GM21360 (cell line): ENCODE data around the gene CCDC78.
"Not testable (repeated sequence)": the region's sequence is repeated elsewhere in the genome, so short reads cannot be mapped to it uniquely, and the experiment has no call there.

Experiments used
- ATAC-seq: cut with Tn5 transposase; IDR thresholded peaks from one replicate; pipeline ENCODE4 v1.9.1; 2021; ENCODE audit warnings: mild to moderate bottlenecking, moderate library complexity; ENCODE audit not compliant: unreplicated experiment

The CCDC78 gene

GRCh38 chr16:714079-714478 is 12.2 kb downstream of the CCDC78 start:
- no peak for ATAC-seq

DNA sequence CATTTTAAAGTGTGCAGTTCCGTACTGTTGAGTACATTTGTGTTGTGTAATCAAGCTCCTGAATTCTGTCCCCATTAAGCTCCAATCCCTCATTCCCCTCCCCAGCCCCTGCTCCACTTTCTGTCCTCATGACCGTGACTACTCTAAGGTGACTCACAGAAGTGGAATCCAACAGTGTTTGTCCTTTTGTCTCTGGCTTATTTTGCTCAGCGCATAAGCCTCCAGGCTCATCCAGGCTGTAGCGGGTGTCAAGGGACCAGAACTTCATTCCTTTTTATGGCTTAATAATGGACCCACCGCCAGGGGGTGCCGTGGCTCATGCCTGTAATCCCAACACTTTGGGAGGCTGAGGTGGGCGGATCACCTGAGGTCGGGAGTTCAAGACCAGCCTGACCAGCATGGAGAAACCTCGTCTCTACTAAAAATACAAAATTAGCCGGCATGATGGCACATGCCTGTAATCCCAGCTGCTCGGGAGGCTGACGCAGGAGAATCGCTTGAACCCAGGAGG is 13.4 kb downstream of the CCDC78 start:
- ATAC-seq: not testable (repeated sequence)

- no peak for ATAC-seq
Observed at GRCh38 chr16:711548-712320, 14.5 kb downstream of the CCDC78 start.

DNA sequence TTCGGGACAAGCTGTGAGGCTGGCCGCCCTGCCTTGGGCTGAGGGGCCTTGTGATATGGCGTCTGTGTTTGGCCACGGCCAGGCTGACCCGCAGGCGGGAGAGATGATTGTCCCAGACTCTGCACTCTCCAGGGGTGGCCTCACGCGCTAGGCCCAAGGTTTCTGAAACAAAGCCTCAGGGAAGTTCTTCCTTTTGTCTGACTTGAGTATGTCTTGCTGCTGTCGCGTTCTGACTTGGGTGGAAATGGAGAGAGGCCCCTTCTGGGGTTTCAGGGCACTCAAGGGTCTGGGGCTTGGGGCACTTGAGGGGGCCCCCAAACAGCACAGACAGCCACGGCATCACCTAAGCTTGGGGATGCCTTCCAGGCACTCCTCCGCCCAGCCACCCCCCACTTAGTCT is 15.2 kb downstream of the CCDC78 start:
- ATAC-seq: no peak

DNA sequence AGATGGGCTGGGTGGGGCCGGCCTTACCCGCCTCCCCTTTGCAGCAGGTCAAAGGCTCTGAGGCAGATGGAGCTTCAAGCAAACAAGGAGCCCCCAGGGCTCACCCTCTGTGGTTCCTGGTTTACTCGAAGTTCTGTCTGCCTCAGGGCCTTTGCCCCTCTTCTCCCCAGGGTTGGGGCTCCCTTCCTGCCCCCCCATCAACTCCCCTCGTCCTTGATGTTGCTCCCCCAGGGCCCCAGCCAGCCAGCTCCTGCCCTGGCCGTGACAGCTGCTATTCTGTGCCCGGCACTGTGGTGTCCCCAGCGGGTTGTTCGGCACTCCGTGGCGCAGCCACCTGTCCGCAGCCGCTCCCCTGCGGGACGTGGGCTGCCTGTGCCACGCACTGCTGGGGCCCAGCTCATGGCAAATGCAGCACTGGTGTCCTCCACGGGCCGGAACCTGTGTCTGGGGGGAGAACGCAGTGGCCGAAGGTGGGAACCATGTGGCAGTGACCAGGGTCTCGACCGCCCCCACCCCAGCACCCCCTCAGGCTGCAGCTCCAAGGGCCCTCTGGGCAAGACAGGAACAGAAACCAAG is 15.7 kb downstream of the CCDC78 start:
- ATAC-seq: no peak

- ATAC-seq: no peak
Observed at GRCh38 chr16:709566-710499, 16.4 kb downstream of the CCDC78 start.

- ATAC-seq: no peak
Observed at GRCh38 chr16:708959-709358, 17.3 kb downstream of the CCDC78 start.

GRCh38 chr16:708019-708418 is 18.2 kb downstream of the CCDC78 start:
- ATAC-seq: no peak

GRCh38 chr16:707062-707538 is 19.1 kb downstream of the CCDC78 start:
- ATAC-seq: no peak

- ATAC-seq: no peak
Observed at GRCh38 chr16:706189-707061, 19.8 kb downstream of the CCDC78 start.

DNA sequence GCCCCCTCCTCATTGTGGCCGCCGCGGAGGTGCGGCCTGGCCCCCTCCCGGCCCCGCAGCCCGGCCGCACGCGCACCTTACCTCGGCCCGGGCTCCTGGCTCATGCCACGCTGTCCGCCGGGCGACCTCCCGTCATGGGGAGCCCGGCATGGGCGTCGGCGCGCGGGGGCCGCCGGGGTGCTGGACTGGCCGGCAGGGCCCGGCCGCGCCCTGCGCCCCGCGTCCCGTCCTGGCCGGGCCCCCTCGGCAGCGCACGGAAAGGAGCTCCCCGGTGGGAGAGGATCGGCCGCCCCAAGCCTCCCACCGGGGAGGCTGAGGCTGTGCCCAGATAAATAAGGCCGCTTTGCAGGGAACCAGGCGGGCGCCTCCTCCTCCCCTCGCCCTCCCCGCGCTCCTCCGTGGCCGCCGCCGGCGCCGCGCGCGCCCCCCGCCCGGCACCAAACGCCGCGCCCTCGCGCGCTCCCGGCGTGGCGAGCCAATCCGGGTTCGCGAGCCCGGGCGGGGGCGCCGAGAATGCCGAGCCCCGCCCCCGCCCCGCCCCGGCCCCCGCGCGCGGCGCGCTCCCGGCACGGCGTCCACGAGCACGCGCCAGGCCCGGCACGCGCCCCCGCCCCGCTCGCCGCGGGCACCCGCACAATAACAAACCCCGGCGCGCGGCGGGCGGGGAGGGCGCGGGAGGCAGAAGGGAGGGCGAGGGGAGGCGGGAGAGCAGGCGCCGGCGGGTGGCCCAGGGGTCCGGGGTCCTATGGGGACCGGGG is 20.6 kb downstream of the CCDC78 start, which contains the start of gene FBXL16:
Gene FBXL16 (minus strand): TSS at position 371 of the 758 bp plus-strand sequence. CDS start 8,396 bp downstream, outside the sequence.
- ATAC-seq: no peak

DNA sequence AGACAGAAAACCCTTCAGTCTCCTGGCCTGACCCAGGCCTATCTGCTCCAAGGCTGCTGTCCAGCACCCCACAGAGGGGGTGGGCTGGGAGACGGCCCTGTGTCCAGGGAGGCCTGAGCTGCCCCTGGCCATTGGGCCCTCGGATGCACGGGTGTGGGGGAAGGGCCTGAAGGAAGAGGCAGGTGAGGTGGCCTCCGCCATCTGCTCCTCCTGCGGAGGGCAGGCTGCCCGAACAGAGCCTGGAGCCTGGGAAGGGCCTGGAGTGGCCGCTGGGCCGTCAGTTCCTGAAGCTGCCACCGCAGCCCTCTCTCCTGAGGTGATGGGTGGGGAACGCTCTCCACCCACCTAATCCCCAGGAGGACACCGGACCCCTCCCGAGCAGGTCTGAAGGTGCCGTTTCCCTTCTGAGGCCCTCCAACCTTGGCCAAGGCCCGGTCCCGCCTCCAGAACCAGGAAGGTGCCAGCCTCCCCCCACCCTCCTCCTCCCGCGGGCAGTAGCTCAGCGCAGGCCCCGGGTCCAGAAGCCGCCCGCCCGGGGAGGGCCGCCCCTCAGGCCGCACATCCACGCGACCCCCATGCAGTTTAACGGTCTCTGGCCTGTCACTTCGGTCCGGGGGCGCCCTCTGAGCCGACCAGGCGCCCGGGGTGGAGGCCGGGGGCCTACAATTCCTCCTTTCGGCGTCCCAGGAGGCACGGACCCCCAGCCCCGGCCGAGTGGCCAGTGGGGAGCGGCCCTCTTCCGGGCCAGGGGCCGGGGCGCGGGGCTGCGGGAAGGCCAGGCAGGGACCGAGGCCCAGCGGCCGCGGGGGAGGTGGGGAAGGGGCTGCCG is 21.5 kb downstream of the CCDC78 start:
- no peak for ATAC-seq

- ATAC-seq: no peak
Observed at GRCh38 chr16:704047-704446, 22.2 kb downstream of the CCDC78 start.

- ATAC-seq: no peak
Observed at GRCh38 chr16:703406-703805, 22.8 kb downstream of the CCDC78 start.

- no peak for ATAC-seq
Observed at GRCh38 chr16:702341-702740, 23.9 kb downstream of the CCDC78 start.

DNA sequence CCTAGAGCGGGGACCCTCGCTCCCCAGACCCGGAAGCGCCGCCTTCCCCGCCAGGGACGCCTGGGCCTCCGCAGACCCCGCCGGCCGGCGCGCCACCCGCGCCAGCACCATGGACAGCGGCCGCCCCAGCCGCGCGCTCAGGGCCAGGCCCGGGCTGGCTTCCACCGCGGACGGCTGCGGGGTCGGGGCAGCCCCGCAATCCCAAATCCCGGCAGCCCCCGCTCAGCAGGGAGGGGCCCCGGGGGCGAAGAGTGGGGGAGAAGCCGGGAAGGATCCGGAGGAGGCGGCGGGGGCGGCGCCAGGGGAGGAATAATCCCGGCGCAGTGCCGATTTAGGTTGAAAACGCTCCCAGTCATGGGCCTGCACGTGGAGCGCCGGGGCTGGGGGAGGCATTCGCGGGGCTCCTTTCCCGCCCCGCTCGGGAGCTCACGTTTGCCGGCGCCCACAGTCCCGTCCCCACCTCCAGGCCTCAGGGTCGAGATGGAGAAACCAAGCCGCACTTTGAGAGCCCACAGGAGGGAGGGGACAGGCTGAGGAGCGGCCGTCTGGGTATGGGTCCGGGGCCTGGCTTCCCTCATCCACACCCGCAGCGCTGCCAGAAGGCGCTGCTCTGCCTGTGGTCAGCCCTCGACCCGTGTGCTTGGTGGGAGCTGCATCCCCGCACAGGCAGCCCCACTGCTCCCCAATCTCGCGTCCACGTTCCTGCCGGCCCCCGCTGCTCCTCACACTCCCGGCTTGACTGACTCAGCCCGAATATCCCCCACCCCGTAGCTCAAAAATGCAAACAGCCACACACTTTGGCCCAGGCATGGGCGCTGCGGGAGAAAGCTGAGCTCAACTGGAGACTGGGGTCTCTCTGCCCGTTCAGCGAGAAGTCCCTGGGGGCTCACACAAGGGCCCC is 25.3 kb downstream of the CCDC78 start:
- no peak for ATAC-seq

GRCh38 chr16:698911-699671 is 27.2 kb downstream of the CCDC78 start:
- no peak for ATAC-seq
